GM20000 (cell line): ENCODE measurements around the gene SLC24A4.

Experiments
- DNase-seq: peaks from one replicate; pipeline ENCODE4 v3.0.0; 2012; ENCODE audit warnings: low spot score
- CTCF ChIP-seq: IDR thresholded peaks from 2 replicates; pipeline ENCODE4 v1.5.1; 2012; ENCODE audit warnings: mild to moderate bottlenecking, control low read depth; ENCODE audit errors: extremely low read depth, missing control alignments

Gene SLC24A4

GRCh38 chr14:92437309-92437708 lies 114.3 kb downstream of the SLC24A4 start:
- TF ChIP-seq CTCF, result no peak
- DNase-seq, result no peak

GRCh38 chr14:92437729-92438285 lies 114.8 kb downstream of the SLC24A4 start:
- no peak for DNase-seq
- no peak for TF ChIP-seq CTCF

- no peak for TF ChIP-seq CTCF
- DNase-seq, result no peak
These were observed 116.8 kb downstream of the SLC24A4 start for GRCh38 chr14:92439537-92440344.

- TF ChIP-seq CTCF, result no peak
- DNase-seq, result no peak
These were observed 117.5 kb downstream of the SLC24A4 start for GRCh38 chr14:92440345-92441003.

- no peak for DNase-seq
- no peak for TF ChIP-seq CTCF
These were observed 119.0 kb downstream of the SLC24A4 start for GRCh38 chr14:92441751-92442504.

GRCh38 chr14:92443167-92443566 lies 120.2 kb downstream of the SLC24A4 start:
- DNase-seq, result no peak
- TF ChIP-seq CTCF, result no peak

GRCh38 chr14:92443741-92444140 lies 120.8 kb downstream of the SLC24A4 start:
- DNase-seq, result no peak
- no peak for TF ChIP-seq CTCF
